GM18507 (cell line): Measurements from ENCODE around the gene CCDC85B.

Experiments
- DNase-seq: peaks from one replicate; pipeline ENCODE4 v3.0.0; 2011; ENCODE audit warnings: low read depth; ENCODE audit not compliant: insufficient read length; ENCODE audit errors: extremely low spot score
- FAIRE-seq: peaks from 2 replicates; lab custom pipeline; 2011; peaks lifted over from hg19 to GRCh38; lab: Jason Lieb, UNC

CCDC85B gene

GRCh38 chr11:65866509-65867283 lies 23.8 kb upstream of the CCDC85B start:
- no peak for FAIRE-seq
- no peak for DNase-seq

DNA sequence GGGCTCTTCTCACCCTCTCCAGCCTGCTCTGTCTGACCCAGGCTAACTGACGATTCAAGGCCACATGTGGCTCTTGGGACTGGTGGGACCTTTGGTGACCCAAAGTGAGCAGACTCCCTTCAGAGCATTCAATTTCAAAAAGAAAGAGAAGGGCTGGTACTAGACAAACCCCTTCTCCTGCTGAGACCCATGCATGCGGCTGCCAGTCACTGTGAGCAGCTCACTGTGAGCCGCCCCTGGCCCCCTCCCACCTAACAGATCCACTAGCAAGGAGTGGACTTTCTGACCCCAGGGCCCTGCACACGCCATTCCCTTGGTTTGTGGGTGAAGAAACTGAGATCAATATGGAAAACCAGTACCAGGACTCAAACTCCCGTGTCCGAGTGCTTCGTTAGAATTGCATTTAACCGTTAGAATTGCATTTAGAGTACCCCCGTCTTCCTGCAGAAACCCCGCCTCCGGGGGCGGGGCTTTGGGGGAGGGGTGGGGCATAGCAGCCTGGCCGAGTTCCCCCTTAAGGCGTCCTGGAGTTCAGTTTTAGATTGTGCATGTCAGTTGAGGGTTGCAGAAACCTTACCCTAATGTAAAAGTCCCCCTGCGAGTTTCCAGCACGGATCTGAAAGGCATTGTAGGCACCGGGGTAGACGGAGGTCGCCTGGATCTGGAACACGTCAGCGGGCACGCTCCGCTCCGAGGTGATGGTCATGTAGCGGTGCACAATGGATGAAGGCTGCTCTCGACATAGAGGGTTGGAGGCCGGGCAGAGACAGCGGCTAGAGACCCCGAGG lies 23.0 kb upstream of the CCDC85B start:
- no peak for DNase-seq
- no peak for FAIRE-seq

GRCh38 chr11:65868076-65868667 lies 22.3 kb upstream of the CCDC85B start:
- no peak for FAIRE-seq
- DNase-seq: no peak

DNA sequence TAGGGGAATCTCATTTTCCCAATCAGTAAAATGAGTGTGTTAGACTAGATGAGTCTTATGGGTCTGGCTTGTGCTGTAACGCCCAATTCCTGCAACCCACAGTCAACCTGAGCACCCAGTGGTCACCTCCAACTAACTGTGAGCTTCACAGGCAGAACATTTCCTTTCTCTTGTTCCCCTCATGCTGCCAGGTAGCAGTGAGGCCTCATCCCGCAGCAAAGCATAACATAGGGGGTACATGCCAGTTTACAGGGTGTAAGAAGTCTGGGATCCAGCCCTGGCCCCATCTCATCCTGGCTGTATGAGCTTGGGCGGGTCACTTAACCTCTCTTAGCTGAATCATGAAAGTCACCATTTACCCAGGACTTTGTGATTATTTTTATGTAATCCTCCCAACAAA lies 21.6 kb upstream of the CCDC85B start:
- no peak for FAIRE-seq

GRCh38 chr11:65869643-65870306 lies 20.7 kb upstream of the CCDC85B start:
- FAIRE-seq (no peak), DNase-seq (no peak)

More for the DNA sequence above, 21.6 kb upstream of the CCDC85B start:
- no peak for DNase-seq

GRCh38 chr11:65870307-65870658 lies 20.2 kb upstream of the CCDC85B start:
- DNase-seq: no peak
- no peak for FAIRE-seq

- DNase-seq (no peak), FAIRE-seq (no peak)
Measured at GRCh38 chr11:65870706-65871681, 19.5 kb upstream of the CCDC85B start.

- FAIRE-seq (no peak), DNase-seq (no peak)
Measured at GRCh38 chr11:65871811-65872548, 18.5 kb upstream of the CCDC85B start.

DNA sequence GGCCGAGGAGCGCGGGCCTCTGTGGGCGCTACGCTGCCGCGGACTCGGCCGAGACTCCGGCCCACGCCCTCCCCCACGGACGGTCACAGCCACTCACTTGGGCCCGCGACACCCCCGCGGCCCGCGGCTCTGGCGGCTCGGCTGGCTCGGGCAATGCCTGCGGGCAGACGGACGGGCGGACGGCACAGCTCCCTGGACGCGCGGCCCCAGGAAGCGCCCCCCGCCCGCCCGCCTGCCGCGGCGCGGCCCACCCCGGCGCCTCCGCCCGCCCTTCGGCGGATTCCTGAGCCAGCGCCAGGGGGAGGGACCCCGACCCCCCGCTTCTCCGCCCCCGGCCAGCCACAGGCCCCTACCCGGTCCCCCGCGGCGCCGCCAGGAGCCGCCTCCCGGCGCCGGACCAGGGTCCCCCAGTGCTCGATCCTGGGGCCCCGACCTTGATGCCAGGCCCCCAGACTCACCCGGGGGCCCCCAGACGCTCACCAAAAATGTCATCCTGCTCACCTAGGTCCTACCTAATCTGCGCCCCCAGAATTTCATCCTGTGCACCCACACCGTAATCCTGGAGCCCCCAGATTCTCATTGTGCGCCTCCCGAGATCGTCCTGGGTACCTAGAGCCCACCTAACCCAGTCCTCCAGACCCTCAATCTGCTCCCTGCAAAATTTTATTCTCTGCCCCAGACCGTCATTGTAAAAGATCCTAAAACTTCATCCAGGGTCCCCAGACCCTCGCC lies 17.7 kb upstream of the CCDC85B start, which contains the start of gene EFEMP2:
TSS of gene EFEMP2 (minus strand) at position 215 of the 732 bp plus-strand sequence. CDS start 446 bp downstream, outside the sequence.
- DNase-seq: no peak
- FAIRE-seq: no peak

- FAIRE-seq: peak; percentile 97
- peak; percentile 90 for DNase-seq
Measured at GRCh38 chr11:65873318-65874156, 16.9 kb upstream of the CCDC85B start.

GRCh38 chr11:65879617-65880016 lies 10.9 kb upstream of the CCDC85B start, which contains the start of gene CTSW:
Gene CTSW, plus strand, starts transcription at chr11:65879837. Its CDS starts 18 bp downstream, at chr11:65879855.
- no peak for FAIRE-seq
- DNase-seq: no peak

- no peak for DNase-seq
- no peak for FAIRE-seq
Measured at GRCh38 chr11:65880027-65880426, 10.4 kb upstream of the CCDC85B start.

- FAIRE-seq (no peak), DNase-seq (no peak)
Measured at GRCh38 chr11:65880844-65881421, 9.5 kb upstream of the CCDC85B start.

DNA sequence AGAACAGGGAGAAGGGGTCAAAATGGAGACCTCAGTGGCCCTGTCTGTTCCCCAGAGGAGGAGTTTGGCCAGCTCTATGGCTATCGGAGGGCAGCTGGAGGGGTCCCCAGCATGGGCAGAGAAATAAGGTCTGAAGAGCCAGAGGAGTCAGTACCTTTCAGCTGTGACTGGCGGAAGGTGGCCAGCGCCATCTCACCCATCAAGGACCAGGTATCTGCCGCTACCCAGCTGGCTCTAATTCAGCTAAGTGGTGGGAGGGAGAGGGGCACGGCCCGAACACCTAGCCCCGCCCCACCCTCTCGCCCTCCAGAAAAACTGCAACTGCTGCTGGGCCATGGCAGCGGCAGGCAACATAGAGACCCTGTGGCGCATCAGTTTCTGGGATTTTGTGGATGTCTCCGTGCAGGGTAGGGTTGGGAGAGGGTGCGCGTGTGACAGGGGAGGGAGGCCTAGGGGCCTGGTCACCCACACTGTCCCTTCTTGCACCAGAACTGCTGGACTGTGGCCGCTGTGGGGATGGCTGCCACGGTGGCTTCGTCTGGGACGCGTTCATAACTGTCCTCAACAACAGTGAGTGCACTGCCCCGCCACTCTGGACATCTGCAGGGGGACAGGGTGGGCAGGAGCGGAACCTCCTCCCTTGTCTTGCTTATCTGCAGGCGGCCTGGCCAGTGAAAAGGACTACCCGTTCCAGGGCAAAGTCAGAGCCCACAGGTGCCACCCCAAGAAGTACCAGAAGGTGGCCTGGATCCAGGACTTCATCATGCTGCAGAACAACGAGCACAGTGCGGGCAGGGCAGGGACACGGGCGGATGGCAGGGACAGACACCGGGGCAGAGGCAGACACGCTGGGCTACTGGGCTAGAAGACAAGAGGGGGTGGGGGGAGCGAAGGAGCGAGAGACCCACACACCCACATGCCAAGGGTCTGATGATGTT lies 8.1 kb upstream of the CCDC85B start:
- FAIRE-seq: no peak
- no peak for DNase-seq

DNA sequence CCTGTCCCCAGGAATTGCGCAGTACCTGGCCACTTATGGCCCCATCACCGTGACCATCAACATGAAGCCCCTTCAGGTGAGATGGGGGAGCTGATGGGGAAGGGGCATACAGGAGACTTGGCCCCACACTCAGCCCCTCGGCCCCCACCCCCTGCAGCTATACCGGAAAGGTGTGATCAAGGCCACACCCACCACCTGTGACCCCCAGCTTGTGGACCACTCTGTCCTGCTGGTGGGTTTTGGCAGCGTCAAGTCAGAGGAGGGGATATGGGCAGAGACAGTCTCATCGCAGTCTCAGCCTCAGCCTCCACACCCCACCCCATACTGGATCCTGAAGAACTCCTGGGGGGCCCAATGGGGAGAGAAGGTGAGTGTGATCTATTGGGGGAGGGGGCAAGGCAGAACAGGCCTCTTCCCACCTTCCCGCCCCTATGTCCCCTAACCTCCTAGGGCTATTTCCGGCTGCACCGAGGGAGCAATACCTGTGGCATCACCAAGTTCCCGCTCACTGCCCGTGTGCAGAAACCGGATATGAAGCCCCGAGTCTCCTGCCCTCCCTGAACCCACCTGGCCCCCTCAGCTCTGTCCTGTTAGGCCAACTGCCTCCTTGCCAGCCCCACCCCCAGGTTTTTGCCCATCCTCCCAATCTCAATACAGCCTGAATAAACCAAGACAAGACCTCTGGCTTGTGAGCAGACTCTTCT lies 7.3 kb upstream of the CCDC85B start:
- DNase-seq (no peak), FAIRE-seq (no peak)
